CD4-positive, alpha-beta T cell treated with Interleukin-6 at 100 ng/mL for 8 hours (primary cell): ENCODE data around the gene SORL1.
A peak's percentile ranks its signal among the peaks of the same experiment; 100 is the strongest.

Source experiments
- DNase-seq: peaks from one replicate; pipeline ENCODE4 v3.0.0-alpha.2; 2020; ENCODE audit warnings: mixed read lengths, low spot score

SORL1 gene

GRCh38 chr11:121538054-121538453 lies 85.9 kb downstream of the SORL1 start:
- no peak for DNase-seq

GRCh38 chr11:121539000-121539399 lies 86.9 kb downstream of the SORL1 start:
- no peak for DNase-seq

GRCh38 chr11:121540627-121541026 lies 88.5 kb downstream of the SORL1 start:
- DNase-seq, result no peak

- no peak for DNase-seq
These were observed 91.8 kb downstream of the SORL1 start for GRCh38 chr11:121543836-121544380.

GRCh38 chr11:121544956-121545355 lies 92.8 kb downstream of the SORL1 start:
- DNase-seq, result peak; percentile 31

GRCh38 chr11:121547574-121547973 lies 95.5 kb downstream of the SORL1 start:
- DNase-seq, result no peak

- DNase-seq, result no peak
These were observed 98.3 kb downstream of the SORL1 start for GRCh38 chr11:121550247-121551030.

GRCh38 chr11:121551463-121551862 lies 99.3 kb downstream of the SORL1 start:
- DNase-seq, result no peak

- DNase-seq, result no peak
These were observed 100.0 kb downstream of the SORL1 start for GRCh38 chr11:121552154-121552553.

GRCh38 chr11:121552644-121553043 lies 100.5 kb downstream of the SORL1 start:
- no peak for DNase-seq

- no peak for DNase-seq
These were observed 101.3 kb downstream of the SORL1 start for GRCh38 chr11:121553389-121553788.

- no peak for DNase-seq
These were observed 101.7 kb downstream of the SORL1 start for GRCh38 chr11:121553806-121554205.

- DNase-seq, result no peak
These were observed 102.4 kb downstream of the SORL1 start for GRCh38 chr11:121554552-121554951.

GRCh38 chr11:121555121-121555520 lies 103.0 kb downstream of the SORL1 start:
- no peak for DNase-seq

- DNase-seq, result no peak
These were observed 104.8 kb downstream of the SORL1 start for GRCh38 chr11:121556937-121557336.

GRCh38 chr11:121557348-121557747 lies 105.2 kb downstream of the SORL1 start:
- no peak for DNase-seq

- DNase-seq, result no peak
These were observed 107.6 kb downstream of the SORL1 start for GRCh38 chr11:121559606-121560200.

- DNase-seq, result no peak
These were observed 108.1 kb downstream of the SORL1 start for GRCh38 chr11:121560236-121560635.

GRCh38 chr11:121561240-121561639 lies 109.1 kb downstream of the SORL1 start:
- DNase-seq, result no peak

- no peak for DNase-seq
These were observed 109.6 kb downstream of the SORL1 start for GRCh38 chr11:121561716-121562115.

- DNase-seq, result no peak
These were observed 110.9 kb downstream of the SORL1 start for GRCh38 chr11:121563003-121563402.

- no peak for DNase-seq
These were observed 112.0 kb downstream of the SORL1 start for GRCh38 chr11:121563900-121564822.
